Fibroblast of skin of left quadriceps (primary cell): ENCODE results near the gene PSMC5.
"Not testable (repeated sequence)": the region's sequence is repeated elsewhere in the genome, so short reads cannot be mapped to it uniquely, and the experiment has no call there.

Experiments
- DNase-seq, 2 experiments: peaks; one replicate each; pipeline ENCODE4 v3.0.0-alpha.2; 2013; ENCODE audit warnings: low read depth in 2 of 2

Gene PSMC5

DNA sequence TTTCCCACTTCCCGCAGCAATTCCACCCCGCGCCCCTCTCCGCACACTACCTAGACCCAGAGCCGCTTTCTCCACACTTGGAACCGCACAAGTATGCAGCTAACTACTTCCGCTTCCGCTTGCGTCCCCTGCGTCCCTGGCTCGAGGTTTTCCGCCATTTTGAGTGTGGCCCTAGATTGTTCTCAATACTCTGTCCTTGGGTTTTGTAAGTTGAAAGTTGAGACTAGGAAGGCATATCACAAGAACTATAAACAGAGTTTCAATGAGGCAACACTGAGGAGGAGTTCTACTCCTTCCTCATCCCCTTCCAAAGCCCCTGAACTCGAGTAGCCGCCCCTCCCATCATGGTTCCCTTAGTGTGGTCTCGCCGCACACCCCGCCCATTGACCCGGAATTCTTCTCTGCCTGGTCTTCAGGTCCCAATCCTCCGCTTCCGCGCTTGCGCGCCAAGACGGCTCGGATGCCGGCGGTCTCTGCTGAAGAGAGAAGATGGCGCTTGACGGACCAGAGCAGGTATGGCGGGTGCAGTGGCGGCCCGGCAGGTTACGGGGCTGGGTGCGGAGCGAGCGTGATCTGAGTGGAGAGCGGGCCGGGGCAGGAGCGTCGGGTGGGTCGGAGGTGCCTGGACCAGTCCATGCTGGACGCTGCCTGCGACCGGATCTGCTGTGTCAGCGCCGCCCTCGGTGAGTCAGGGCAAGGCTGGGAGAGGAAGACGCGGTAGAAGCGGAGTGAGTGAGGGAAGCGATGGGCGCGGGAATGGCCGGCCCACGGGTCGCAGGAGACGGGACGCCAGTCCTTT lies at the start of gene PSMC5, which contains the start of gene FTSJ3:
TSS of gene PSMC5 (plus strand) at position 430 of the 799 bp plus-strand sequence. CDS start at position 490, 60 bp downstream.
TSS of gene FTSJ3 (minus strand) at position 662 of the 799 bp plus-strand sequence. CDS start 761 bp downstream, outside the sequence.
- DNase-seq: peak; percentile 86 to 88

GRCh38 chr17:63780507-63780906 lies 46.7 kb upstream of the PSMC5 start:
- no peak for DNase-seq

DNA sequence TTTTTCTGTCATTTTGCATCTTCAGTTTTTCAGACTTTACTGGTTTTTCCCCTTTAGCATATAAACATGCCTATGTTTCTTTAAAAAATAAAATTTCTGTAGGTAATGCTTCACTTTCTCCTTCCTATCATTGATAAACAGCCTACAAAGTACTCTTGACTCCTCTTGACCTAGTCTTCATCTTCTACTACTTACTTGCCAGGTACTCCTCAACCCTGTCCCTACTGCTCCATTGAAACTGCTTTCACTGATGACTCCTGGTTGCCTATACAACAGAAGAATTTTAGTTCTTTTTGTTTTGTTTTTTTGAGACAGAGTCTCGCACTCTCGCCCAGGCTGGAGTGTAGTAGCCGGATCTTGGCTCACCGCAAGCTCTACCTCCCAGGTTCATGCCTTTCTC lies 46.3 kb upstream of the PSMC5 start:
- DNase-seq: no peak

DNA sequence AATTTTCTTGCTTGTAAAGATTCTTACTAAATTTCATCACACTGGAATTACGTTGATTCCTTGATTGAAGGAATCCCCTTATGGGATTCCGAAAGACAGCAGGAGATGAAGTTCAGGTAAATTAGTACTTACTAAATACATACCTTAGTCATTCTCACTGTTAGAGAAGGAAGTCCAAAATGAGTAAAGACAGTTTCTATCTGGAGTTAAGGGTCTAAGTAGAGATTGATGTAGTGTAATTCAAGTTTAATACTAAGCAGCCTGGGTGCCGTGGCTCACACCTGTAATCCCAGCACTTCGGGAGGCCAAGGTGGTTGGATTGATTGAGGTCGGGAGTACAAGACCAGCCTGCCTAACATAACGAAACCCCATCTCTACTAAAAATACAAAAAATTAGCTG lies 43.7 kb upstream of the PSMC5 start:
- DNase-seq: no peak

GRCh38 chr17:63785556-63785955 lies 41.7 kb upstream of the PSMC5 start:
- peak in 1 of 2 experiments; percentile 7 for DNase-seq

- DNase-seq: no peak
These were observed 41.1 kb upstream of the PSMC5 start for GRCh38 chr17:63786117-63786516.

DNA sequence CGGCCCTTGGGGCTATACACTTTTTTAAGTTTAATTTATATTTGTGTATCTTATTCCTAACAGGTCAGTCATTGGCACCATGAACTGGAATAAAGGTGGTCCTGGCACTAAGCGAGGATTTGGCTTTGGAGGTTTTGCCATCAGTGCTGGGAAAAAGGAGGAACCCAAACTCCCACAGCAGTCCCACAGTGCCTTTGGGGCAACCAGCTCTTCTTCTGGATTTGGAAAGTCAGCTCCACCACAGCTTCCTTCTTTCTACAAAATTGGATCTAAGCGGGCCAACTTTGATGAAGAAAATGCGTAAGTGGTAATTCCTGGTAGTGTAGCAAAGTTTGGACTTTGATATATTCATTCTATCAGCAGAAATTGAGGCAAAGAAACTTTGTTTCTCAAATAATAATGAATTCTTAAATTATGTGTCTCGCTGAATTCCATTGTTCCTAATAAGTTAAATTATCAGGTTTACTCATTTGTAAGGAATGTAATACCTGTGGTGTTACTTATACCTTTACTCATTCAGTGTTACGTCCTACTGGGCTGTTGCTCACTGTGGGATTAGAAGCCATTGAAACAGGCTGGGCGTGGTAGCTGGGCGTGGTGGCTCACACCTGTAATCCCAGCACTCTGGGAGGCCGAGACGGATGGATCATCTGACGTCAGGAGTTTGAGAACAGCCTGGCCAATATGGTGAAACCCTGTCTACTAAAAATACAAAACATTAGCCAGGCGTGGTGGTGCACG lies 40.1 kb upstream of the PSMC5 start:
- DNase-seq: no peak

GRCh38 chr17:63790057-63790456 lies 37.2 kb upstream of the PSMC5 start:
- DNase-seq: no peak

GRCh38 chr17:63792055-63792729 lies 35.0 kb upstream of the PSMC5 start:
- DNase-seq: no peak

DNA sequence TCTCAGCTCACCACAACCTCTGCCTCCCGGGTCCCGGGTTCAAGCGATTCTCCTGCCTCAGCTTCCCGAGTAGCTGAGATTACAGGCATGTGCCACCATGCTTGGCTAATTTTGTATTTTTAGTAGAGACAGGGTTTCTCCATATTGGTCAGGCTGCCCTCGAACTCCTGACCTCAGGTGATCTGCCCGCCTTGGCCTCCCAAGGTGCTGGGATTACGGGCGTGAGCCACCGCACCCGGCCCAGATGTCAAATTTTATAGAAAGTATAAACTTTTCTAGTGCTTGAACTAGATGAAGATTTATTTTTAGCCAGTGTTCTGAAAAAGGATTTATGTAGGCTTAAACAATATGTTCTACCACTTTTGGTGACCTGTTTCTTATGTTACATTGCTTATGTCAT lies 30.9 kb upstream of the PSMC5 start:
- DNase-seq: not testable (repeated sequence)

GRCh38 chr17:63798572-63799106 lies 28.6 kb upstream of the PSMC5 start:
- DNase-seq: peak; percentile 3 to 9

GRCh38 chr17:63800783-63801182 lies 26.4 kb upstream of the PSMC5 start:
- DNase-seq: no peak

GRCh38 chr17:63804328-63804727 lies 22.9 kb upstream of the PSMC5 start:
- no peak for DNase-seq

DNA sequence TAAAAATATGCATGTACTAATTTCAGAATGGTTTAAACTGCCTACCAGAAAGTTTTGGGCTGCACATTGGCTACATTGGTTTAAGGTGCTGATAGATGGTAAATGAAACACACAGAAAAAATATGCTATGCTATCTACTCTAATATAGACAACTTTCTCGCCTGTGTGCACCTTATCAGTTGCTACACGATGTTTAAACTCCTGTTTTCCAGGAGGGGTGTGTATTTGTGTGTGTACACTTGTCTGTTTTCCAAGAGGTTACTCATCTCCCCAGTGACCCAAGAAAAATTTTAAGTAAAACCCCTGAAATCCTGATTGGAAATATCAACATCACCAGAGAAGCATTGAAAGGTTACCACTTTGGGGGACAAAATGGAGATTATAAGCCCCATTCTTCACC lies 21.6 kb upstream of the PSMC5 start:
- DNase-seq: no peak

- no peak for DNase-seq
These were observed 17.3 kb upstream of the PSMC5 start for GRCh38 chr17:63809970-63810369.

- DNase-seq: no peak
These were observed 11.1 kb upstream of the PSMC5 start for GRCh38 chr17:63816123-63816522.

DNA sequence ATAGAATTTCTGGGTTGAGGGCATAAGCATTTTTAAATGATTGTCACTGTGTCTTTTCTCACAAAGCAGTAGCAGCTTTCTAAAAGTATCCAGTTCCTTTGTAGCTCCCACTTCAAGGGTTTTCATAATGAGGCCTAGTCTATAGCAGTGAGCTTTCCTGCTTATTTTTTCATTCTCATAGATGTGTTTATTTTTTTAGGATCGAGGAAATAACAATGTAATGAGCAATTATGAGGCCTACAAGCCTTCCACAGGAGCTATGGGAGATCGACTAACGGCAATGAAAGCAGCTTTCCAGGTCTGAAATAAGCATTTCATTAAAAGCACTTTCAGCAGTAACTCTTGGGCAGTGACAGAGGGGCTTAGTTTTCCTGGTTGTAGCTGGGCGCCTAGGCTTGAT lies 10.6 kb upstream of the PSMC5 start:
- no peak for DNase-seq

DNA sequence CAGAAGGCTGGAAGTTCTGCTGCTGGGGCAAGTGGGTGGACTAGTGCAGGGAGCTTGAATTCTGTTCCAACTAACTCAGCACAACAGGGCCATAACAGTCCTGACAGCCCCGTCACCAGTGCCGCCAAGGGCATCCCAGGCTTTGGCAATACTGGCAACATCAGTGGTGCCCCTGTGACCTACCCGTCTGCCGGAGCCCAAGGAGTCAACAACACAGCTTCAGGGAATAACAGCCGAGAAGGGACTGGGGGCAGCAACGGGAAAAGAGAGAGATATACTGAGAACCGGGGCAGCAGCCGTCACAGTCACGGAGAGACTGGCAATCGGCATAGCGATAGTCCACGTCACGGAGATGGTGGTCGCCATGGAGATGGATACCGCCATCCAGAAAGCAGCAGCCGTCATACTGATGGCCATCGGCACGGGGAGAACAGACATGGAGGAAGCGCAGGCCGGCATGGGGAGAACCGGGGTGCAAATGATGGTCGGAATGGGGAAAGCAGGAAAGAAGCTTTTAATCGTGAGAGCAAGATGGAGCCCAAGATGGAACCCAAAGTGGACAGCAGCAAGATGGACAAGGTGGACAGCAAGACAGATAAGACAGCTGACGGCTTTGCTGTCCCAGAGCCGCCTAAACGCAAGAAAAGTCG lies 9.4 kb upstream of the PSMC5 start:
- DNase-seq: no peak

- DNase-seq: no peak
These were observed 8.1 kb upstream of the PSMC5 start for GRCh38 chr17:63819131-63819530.

DNA sequence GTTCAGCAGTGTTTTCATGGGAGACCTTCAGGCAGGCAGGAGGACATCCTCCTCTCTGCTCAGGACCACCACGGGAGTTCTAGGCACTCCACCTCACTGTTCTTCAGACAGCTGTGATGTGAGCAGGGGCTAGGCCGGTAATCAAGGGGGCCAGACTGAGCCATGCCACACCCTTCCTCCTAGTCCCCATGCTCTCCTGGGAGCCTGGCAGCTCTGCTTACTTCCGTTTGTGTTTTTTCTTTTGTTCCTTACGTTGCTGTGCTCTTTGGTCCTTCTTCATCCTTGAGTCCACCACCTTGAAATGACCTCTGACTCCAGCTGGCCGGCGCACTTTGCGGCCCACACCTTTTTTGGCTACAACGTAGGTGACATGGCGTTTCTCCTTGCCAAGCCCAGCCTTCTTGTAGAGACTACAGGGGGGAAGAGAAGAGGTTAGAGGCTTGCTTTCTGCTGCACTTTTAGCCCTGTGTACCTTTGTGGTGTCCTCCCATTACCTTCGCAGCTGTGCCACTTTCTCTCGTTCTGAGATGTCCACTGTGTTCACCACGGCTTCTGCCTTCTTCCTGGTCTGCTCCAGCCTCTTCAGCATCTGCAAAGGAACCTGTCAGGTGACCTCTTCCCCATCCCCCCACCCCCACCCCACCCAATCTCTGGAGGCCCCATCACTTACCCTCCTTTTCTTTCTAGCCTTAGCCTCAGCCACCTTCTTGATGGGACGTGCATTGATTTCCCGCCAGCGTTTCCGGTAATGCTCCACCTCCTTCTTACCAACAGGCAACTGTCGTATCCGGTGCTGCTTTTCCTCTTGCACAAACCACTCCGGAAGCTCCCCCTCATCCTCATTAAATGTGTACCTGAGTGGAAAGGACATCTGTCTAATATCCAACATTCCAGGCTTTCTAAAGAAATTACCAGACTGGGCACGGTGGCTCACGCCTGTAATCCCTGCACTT lies 7.4 kb upstream of the PSMC5 start:
- DNase-seq: no peak
